Body of pancreas (tissue), 4 donors: Measurements from ENCODE around the gene FGF1. TPM values are rescaled to one million over a fixed set of nuclear protein-coding genes. Genes with fewer than 3 reads are reported as not detected.

Experiments used
- ATAC-seq: fragments of 150-250 bp; one replicate; pipeline ENCODE4 v1.9.1; 2016
- DNase-seq, 4 donors: peaks; one replicate each; pipeline ENCODE4 v3.0.0-alpha.2; 2019
- H3K27ac ChIP-seq, 4 donors: fragments of 200-600 bp; sonication (generic); 1 replicate in 3 of 4; 2 replicates in 1 of 4; pipeline versions ENCODE4 v1.5.1 to v1.6.1; 2016 to 2019; ENCODE audit warnings: mild to moderate bottlenecking in 1 of 4, mixed read lengths in 1 of 4, moderate library complexity in 1 of 4
- H3K27me3 ChIP-seq, 2 donors: fragments of 200-600 bp; sonication (generic); one replicate each; pipeline ENCODE4 v1.6.0; 2016; ENCODE audit warnings: mild to moderate bottlenecking in 1 of 2
- H3K36me3 ChIP-seq, 2 donors: fragments of 200-600 bp; sonication (generic); replicated peaks in 1 of 2; 2 replicates each; pipeline ENCODE4 v1.5.1; 2016; ENCODE audit warnings: low read depth in 2 of 2; ENCODE audit not compliant: insufficient read depth in 1 of 2
- H3K4me1 ChIP-seq: fragments of 200-600 bp; sonication (generic); one replicate; pipeline ENCODE4 v1.6.0; 2016
- H3K4me3 ChIP-seq, 2 donors: fragments of 200-600 bp; sonication (generic); 1 replicate in 1 of 2; 2 replicates in 1 of 2; pipeline ENCODE4 v1.5.1; 2016 to 2019
- H3K9me3 ChIP-seq, 3 donors: fragments of 200-600 bp; sonication (generic); 1 replicate in 2 of 3; 2 replicates in 1 of 3; pipeline ENCODE4 v1.5.1; 2016
- POLR2A ChIP-seq, 3 donors: fragments of 450-650 bp; IDR thresholded peaks; one replicate each; pipeline ENCODE4 v1.6.1; 2016; ENCODE audit warnings: antibody characterized with exemption in 3 of 3, mild to moderate bottlenecking in 2 of 3
- WGBS, 2 donors: methylation state at CpG; one replicate each; pipeline ENCODE4 v1.1.5; 2017; 5-methylcytosine and 5-hydroxymethylcytosine counted together
- intact Hi-C: fragments of 100-400 bp; cut with DNase I; formaldehyde crosslinking; loops from one replicate; pipeline ENCODE4 v1.15.1; 2023
- total RNA-seq, 2 donors: library from RNA; depleted of rRNA; stranded (reverse); fragments of >200 nt; gene quantifications; one replicate each; pipeline ENCODE4 v1.1.0, GENCODE V29; 2016
- TF ChIP-seq, protein P1 (sequence below), 7 experiments: fragments of 450-650 bp in 4 of 7; fragments of 200-600 bp in 3 of 7; sonication (generic) in 3 of 7; IDR thresholded peaks; one replicate each; pipeline ENCODE4 v1.5.1; 2016 to 2019; ENCODE audit warnings: antibody characterized with exemption in 7 of 7

Gene FGF1
- total RNA-seq, 2 donors from 2014 or later, result 0.78 TPM; not detected in 1

DNA sequence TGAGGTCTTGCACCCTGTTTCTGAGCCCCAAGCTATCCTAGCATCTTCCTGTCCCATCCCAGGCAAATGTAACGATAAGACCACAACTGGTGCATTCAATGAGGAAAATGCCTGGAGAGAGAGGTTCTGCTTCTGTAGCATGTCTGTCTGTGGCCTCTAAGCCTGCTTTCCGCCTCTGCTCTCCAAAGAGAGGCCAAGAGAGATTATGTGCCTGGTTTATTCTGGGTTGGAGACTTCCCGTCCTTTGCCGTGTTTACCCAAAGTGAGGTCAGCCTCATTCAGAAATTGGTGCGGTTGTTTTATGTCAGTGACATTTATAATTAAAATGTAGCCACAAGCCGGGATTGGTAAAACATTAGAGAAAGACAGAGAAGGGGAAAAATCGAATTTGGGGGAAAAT lies 77.8 kb downstream of the FGF1 start:
- intact Hi-C loops, result no loop called here
- no peaks in the 10 kb centered on the region for H3K36me3 ChIP-seq
- no peaks in the 10 kb centered on the region for H3K4me1 ChIP-seq
- H3K27ac ChIP-seq, result no peak overlapping the region
- TF ChIP-seq, protein P1, sequence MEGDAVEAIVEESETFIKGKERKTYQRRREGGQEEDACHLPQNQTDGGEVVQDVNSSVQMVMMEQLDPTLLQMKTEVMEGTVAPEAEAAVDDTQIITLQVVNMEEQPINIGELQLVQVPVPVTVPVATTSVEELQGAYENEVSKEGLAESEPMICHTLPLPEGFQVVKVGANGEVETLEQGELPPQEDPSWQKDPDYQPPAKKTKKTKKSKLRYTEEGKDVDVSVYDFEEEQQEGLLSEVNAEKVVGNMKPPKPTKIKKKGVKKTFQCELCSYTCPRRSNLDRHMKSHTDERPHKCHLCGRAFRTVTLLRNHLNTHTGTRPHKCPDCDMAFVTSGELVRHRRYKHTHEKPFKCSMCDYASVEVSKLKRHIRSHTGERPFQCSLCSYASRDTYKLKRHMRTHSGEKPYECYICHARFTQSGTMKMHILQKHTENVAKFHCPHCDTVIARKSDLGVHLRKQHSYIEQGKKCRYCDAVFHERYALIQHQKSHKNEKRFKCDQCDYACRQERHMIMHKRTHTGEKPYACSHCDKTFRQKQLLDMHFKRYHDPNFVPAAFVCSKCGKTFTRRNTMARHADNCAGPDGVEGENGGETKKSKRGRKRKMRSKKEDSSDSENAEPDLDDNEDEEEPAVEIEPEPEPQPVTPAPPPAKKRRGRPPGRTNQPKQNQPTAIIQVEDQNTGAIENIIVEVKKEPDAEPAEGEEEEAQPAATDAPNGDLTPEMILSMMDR (IDR thresholded peaks at IDR 0.05), result no peak
- no peak for TF ChIP-seq POLR2A (IDR thresholded peaks at IDR 0.05)
- no peak overlapping the region for H3K4me3 ChIP-seq
- DNase-seq, result no peak
- no peaks in the 10 kb centered on the region for H3K27me3 ChIP-seq
- no peak for ATAC-seq
- WGBS, 2 donors, result 32 to 46% methylated on average over 7 of the region's 7 CpGs
- H3K9me3 ChIP-seq, result no peaks in the 10 kb centered on the region

DNA sequence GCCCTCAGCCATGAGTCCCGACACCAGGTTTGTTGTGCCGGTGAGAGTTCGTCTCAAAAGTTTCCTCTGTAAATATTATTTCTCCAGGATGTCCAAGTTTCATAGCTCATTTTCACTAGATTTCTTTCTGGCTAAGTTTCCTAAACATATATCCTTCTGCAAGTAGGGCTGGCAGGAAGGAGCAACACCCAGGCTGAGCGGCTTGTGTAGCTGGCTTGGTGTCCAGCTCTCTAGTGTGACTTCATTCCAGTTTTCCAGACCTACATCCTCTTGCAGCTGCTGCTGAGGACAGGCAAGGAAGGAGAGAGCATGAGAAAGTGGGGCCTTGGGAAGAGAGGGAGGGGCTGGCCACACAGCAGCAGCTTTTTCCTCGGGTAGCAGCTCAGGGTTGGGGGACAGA lies 80.3 kb downstream of the FGF1 start:
- H3K4me1 ChIP-seq, result peaks cover 8% of the 10 kb centered on the region
- 53 to 70% methylated on average over 5 of the region's 5 CpGs for WGBS, 2 donors
- ATAC-seq (no peak), DNase-seq (no peak)
- no peaks in the 10 kb centered on the region for H3K27me3 ChIP-seq
- H3K36me3 ChIP-seq, result no peaks in the 10 kb centered on the region
- H3K9me3 ChIP-seq, result no peaks in the 10 kb centered on the region
- intact Hi-C loops, result no loop called here
- H3K27ac ChIP-seq, result no peak overlapping the region
- TF ChIP-seq, protein P1 (IDR thresholded peaks at IDR 0.05), result no peak
- TF ChIP-seq POLR2A (IDR thresholded peaks at IDR 0.05), result no peak
- H3K4me3 ChIP-seq, result no peak overlapping the region

DNA sequence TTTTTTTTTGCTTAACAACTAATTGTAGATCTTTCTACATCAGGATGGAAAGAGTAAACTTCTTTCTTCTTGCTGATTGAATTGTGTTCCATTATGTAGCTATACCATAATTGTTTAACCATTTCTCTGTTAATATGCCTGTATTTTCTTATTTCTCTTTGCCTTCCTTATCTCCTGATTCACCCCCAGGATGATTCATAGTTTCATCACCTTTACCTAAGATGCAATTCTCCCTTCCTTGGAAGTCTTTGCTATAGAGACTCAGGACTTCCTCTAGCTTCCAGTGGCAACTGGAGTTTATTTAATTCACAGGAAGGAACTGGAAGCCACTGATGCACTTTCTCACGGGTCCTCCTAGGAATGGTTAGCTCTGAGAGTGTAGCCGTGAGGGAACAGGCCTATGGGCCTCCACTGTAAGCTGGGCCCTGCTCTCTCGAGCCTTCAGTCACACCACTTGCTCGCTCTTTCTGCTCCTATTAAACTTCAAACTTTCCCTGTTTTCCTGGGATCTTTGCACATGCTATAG lies 83.1 kb downstream of the FGF1 start:
- no peak for ATAC-seq
- no peak overlapping the region for H3K27ac ChIP-seq
- TF ChIP-seq, protein P1 (IDR thresholded peaks at IDR 0.05), result no peak
- no peak for TF ChIP-seq POLR2A (IDR thresholded peaks at IDR 0.05)
- intact Hi-C loops, result no loop called here
- H3K36me3 ChIP-seq, result no peaks in the 10 kb centered on the region
- H3K4me3 ChIP-seq, result no peak overlapping the region
- H3K27me3 ChIP-seq, result no peaks in the 10 kb centered on the region
- no peak for DNase-seq
- WGBS, 2 donors, result 74 to 78% methylated on average over 4 of the region's 4 CpGs
- H3K9me3 ChIP-seq, result no peaks in the 10 kb centered on the region
- H3K4me1 ChIP-seq, result peaks cover 12% of the 10 kb centered on the region

DNA sequence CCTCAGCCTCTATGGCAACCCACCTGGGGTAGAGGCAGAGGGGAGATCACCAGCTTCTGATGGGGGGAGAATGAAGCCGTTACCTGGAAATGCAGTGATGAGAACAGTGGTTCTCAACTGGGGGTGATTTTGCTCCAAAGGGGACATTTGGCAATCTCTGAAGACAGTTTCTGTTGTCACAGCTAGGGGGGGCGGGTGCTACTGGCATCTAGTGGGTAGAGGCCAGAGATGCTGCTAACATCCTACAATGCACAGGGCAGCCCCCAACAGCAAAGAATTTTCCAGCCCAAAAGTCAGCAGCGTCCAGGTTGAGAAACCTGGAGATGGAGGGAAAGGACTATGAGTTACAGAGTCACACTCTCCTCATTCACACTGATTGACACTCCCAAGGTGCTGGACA lies 84.5 kb downstream of the FGF1 start:
- no peaks in the 10 kb centered on the region for H3K9me3 ChIP-seq
- TF ChIP-seq, protein P1 (IDR thresholded peaks at IDR 0.05), result no peak
- no peak for TF ChIP-seq POLR2A (IDR thresholded peaks at IDR 0.05)
- H3K36me3 ChIP-seq, result no peaks in the 10 kb centered on the region
- no peak for ATAC-seq
- intact Hi-C loops, result no loop called here
- H3K4me3 ChIP-seq, result no peak overlapping the region
- no peak for DNase-seq
- H3K4me1 ChIP-seq, result peaks cover 12% of the 10 kb centered on the region
- H3K27me3 ChIP-seq, result no peaks in the 10 kb centered on the region
- H3K27ac ChIP-seq, result no peak overlapping the region
- WGBS, 2 donors, result 77 to 79% methylated on average over 3 of the region's 3 CpGs

DNA sequence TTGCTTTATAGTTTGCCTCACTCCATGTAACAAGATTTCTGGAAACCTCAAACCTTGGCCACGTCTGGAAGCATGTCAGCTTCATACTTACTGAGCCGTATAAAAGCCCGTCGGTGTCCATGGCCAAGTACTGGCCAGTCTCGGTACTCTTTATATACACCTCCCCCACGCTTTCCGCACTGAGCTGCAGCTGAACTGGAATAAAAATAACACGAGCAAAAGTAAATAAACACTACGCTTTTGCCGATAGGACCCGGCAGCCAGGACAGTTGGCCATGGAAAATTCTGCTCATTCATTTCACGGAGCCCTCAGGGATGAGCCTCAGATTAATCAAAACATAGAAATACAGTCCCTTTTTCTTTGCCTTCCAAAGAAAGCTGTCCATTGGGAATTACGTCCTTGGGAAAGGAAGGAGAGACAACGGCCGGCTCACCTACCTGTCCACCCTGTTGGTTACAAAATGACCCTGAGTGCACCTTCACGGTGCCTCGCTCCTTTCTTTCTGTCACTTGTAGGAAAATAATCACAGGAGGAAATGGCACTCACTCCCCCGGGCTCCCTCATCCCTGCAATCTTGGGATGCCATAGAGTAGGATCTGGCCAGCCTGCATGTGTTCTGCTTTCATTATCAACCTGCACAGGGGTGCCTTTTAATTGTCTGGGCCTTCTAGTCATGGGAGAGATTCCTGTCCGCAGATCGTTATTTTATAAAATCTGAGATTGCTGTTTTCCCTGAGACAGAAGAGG lies 85.1 kb downstream of the FGF1 start:
- no peak for TF ChIP-seq POLR2A (IDR thresholded peaks at IDR 0.05)
- TF ChIP-seq, protein P1 (IDR thresholded peaks at IDR 0.05), result peak in 1 of 7 experiments; percentile 11
- H3K4me1 ChIP-seq, result peaks cover 12% of the 10 kb centered on the region
- intact Hi-C loops, result no loop called here
- no peaks in the 10 kb centered on the region for H3K27me3 ChIP-seq
- H3K4me3 ChIP-seq, result no peak overlapping the region
- DNase-seq, result peak; percentile 26 to 64 (median 50)
- H3K27ac ChIP-seq, result no peak overlapping the region
- no peaks in the 10 kb centered on the region for H3K36me3 ChIP-seq
- 11 to 21% methylated on average over 20 of the region's 20 CpGs for WGBS, 2 donors
- H3K9me3 ChIP-seq, result no peaks in the 10 kb centered on the region
- peak; percentile 72 for ATAC-seq
